HS-27A (cell line): Measurements from ENCODE around the gene PXYLP1.
"Not testable (repeated sequence)": the region's sequence is repeated elsewhere in the genome, so short reads cannot be mapped to it uniquely, and the experiment has no call there.

Experiments
- DNase-seq: peaks from one replicate; pipeline ENCODE4 v3.0.0-alpha.2; 2012; ENCODE audit warnings: low read depth, missing footprints

PXYLP1 gene

GRCh38 chr3:141231101-141231951, at the start of gene PXYLP1:
Gene PXYLP1 (plus strand): TSS chr3:141231825. CDS start chr3:141260176, 28,351 bp downstream.
- DNase-seq, result peak; percentile 55

- DNase-seq, result no peak
Measured at GRCh38 chr3:141183606-141184005, 48.0 kb upstream of the PXYLP1 start.

- no peak for DNase-seq
Measured at GRCh38 chr3:141184430-141184829, 47.2 kb upstream of the PXYLP1 start.

- DNase-seq, result peak; percentile 22
Measured at GRCh38 chr3:141191097-141191749, 40.4 kb upstream of the PXYLP1 start.

GRCh38 chr3:141192345-141192744, 39.3 kb upstream of the PXYLP1 start:
- DNase-seq, result peak; percentile 86

GRCh38 chr3:141193066-141193830, 38.4 kb upstream of the PXYLP1 start:
- no peak for DNase-seq

- no peak for DNase-seq
Measured at GRCh38 chr3:141201122-141201521, 30.5 kb upstream of the PXYLP1 start.

- DNase-seq, result no peak
Measured at GRCh38 chr3:141202682-141203081, 28.9 kb upstream of the PXYLP1 start.

GRCh38 chr3:141203866-141204265, 27.8 kb upstream of the PXYLP1 start:
- no peak for DNase-seq

GRCh38 chr3:141204343-141204742, 27.3 kb upstream of the PXYLP1 start:
- no peak for DNase-seq

GRCh38 chr3:141211306-141211705, 20.3 kb upstream of the PXYLP1 start:
- not testable (repeated sequence) for DNase-seq

- no peak for DNase-seq
Measured at GRCh38 chr3:141212101-141212500, 19.5 kb upstream of the PXYLP1 start.

GRCh38 chr3:141212555-141212954, 19.1 kb upstream of the PXYLP1 start:
- DNase-seq, result no peak

- DNase-seq, result no peak
Measured at GRCh38 chr3:141216975-141217374, 14.7 kb upstream of the PXYLP1 start.

GRCh38 chr3:141217389-141217788, 14.2 kb upstream of the PXYLP1 start:
- no peak for DNase-seq

- no peak for DNase-seq
Measured at GRCh38 chr3:141218162-141218835, 13.3 kb upstream of the PXYLP1 start.

- no peak for DNase-seq
Measured at GRCh38 chr3:141218926-141219325, 12.7 kb upstream of the PXYLP1 start.

- DNase-seq, result no peak
Measured at GRCh38 chr3:141223673-141224166, 7.9 kb upstream of the PXYLP1 start.

GRCh38 chr3:141225939-141226338, 5.7 kb upstream of the PXYLP1 start:
- DNase-seq, result no peak

- DNase-seq, result no peak
Measured at GRCh38 chr3:141227216-141227615, 4.4 kb upstream of the PXYLP1 start.

- DNase-seq, result no peak
Measured at GRCh38 chr3:141227752-141228151, 3.9 kb upstream of the PXYLP1 start.

- DNase-seq, result no peak
Measured at GRCh38 chr3:141228395-141228794, 3.2 kb upstream of the PXYLP1 start.
